Right renal cortex interstitium (tissue), 3 donors: Measurements from ENCODE around the gene DHRS7C. TPM values are rescaled to one million over a fixed set of nuclear protein-coding genes. Genes with fewer than 3 reads are reported as not detected.
"Not testable (repeated sequence)": the region's sequence is repeated elsewhere in the genome, so short reads cannot be mapped to it uniquely, and the experiment has no call there.

ENCODE experiments used
- DNase-seq, 3 donors: peaks; one replicate each; pipeline ENCODE4 v3.0.0-alpha.2; 2013; ENCODE audit warnings: low read depth in 3 of 3, low spot score in 2 of 3
- polyA plus RNA-seq, 3 donors: library from polyadenylated mRNA; unstranded; fragments of 120-200 nt; gene quantifications; one replicate each; pipeline ENCODE4 v1.2.1, GENCODE V29; 2013; ENCODE audit not compliant: insufficient read length in 3 of 3

The DHRS7C gene
- polyA plus RNA-seq, 3 donors: not detected

- no peak for DNase-seq
These were observed 19.7 kb upstream of the DHRS7C start for GRCh38 chr17:9811086-9811485.

GRCh38 chr17:9810100-9810949 lies 18.9 kb upstream of the DHRS7C start:
- no peak for DNase-seq

DNA sequence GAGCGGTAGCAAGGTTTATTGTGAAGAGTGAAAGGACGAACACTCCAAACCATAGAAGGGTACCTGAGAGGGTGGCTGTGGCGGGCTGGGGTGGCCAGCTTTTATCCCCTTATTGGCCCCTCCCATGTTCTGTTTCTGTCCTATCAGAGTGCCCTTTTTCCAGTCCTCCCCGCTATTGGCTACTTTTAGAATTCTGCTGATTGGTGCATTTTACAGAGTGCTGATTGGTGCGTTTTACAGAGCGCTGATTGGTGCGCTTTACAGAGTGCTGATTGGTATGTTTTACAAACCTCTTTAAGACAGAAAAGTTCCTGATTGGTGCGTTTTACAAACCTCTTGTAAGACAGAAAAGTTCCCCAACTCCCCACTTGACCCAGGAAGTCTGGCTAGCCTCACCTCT lies 18.0 kb upstream of the DHRS7C start:
- no peak for DNase-seq

DNA sequence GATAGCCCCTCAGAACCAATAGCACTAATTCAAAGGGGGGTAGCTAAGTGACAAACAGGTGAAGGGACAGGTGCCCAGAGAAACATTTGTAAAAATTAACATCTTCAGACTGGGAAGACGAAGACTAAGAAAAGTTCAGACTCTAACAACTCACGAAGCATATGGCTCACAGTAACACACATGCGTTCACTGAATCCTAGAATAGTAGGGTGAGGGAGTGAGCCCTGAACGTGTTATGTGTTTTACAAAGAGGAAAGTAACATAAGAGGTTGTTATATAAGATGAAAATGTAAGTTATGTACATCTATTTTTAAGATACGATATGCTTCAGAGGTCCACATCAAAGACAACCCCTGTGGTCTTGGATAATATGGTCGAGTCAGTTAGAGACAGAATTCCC lies 15.3 kb upstream of the DHRS7C start:
- no peak for DNase-seq

DNA sequence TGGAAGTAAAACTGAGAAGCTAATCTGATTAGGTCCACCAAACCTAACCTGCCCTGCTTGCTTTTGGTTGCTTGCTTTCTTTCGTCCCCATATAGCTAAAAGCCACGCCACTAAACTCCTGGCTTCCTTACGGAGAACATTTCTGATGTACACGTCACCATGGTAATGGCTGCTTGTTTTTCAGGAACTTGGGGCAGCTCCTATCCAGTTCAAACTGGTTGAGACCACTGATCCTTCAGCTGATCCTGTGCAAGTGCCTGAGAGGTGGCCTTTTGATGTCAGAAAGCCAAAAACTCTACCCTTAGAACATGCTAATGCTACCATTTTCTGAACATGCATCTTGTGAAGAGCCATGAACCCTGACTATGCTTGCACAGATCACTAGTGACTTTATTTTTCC lies 14.4 kb upstream of the DHRS7C start:
- DNase-seq: no peak

DNA sequence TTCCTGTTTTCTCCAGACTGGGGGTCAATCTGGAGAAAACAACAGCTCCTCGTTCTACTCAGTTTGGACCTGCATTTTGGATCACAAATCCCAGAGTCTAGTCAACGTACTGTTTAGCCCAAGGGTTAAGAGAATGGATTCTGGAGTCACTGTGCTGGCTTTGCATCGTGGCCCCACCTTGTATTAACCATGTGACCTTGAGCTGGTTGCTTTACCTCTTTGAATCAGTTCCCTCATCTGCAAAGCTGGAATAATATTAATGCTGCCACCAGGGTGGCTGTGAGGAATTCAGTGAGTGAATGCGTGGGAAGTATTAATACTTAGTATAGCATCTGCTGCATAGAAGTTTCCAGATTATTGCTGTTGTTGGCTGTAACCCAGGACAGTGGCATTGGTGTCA lies 11.3 kb upstream of the DHRS7C start:
- no peak for DNase-seq

DNA sequence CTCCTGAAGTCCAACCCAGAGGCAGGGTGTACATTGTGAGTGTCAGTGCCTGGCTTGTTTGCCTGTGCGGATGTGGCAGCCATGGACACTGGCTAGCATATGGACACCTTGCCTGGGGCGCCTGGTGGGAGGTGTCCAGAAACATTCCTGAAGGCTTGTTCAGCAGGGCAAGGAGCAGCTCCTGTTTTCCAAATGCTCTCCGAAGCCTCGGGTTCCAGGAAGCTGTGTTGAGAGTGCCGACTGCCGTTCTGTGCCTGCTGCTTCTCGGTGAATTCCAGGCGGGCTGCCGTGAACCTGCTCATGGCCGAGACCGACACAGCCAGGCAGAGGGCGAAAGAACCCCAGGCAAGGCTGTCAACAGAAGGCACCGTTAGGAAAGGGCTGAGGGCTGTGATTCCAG lies 10.9 kb upstream of the DHRS7C start:
- no peak for DNase-seq

- no peak for DNase-seq
These were observed 10.1 kb upstream of the DHRS7C start for GRCh38 chr17:9801505-9801904.

DNA sequence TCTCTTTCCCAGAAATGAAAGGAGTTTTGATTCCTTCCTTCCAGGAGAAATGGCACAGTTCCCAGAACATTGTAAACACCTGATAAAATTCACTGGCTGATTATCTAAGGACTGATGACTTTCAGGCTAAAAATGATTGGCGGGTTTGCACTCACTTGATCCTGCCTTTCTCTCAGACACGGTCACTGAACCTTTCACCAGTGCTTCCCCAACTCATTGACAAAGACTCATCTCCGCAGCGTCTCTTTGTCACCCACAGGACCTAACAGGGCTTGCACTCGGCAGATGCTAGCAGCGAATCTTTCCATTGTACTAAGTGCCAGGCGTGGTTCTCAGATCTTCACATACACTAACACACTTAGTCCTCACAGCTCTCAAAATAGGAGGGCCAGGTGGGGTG lies 7.3 kb upstream of the DHRS7C start:
- no peak for DNase-seq

DNA sequence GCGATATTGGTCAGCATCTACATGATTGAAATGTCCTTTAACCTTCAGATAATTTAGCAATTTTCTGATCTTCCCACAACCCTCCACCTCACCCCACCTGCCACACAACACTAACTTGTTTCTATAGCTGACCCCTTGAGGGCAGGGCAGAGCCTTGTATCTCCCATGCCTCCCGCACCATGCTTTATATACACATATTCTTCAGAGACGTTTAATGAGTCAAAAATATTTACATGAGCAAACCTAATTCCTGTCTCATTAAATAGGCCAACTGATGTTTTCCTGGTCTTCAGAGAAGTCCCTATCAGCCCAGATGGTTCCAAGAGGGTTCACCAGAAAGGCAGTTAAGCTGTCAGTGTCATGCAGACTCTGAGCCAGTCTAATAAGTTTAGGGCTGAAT lies 6.6 kb upstream of the DHRS7C start:
- no peak for DNase-seq

DNA sequence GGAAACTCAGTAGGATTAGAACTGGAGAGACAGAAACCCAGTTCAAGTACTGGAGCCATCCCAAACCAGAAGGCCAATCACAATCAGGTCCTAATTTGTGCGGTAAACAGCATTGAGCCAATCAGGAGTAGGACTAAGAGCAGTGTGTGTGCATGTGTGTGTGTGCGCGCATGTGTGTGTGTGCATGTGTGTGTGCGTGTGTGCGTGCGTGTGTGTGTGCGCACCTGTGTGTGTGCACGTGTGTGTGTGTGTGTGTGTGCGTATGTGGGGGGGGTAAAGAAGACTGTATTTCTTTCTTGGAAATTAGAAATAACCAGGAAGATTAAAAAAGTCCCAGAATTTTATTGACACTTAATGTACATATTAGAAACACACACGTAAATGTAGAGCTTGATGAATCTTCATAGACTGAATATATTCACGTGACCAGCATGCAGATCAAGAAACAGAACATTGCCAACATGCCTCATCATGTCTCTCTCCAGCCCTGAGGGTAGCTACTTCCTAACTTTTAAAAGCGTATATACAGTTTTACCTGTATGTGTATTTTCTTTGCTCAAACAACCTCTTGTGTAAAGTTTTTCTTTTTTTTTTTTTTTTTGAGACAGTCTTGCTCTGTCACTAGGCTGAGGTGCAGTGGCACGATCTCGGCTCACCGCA lies 919 bp upstream of the DHRS7C start:
- DNase-seq: no peak

- DNase-seq: no peak
These were observed 1.1 kb downstream of the DHRS7C start for GRCh38 chr17:9790316-9790715.

GRCh38 chr17:9788601-9789000 lies 2.8 kb downstream of the DHRS7C start:
- DNase-seq: no peak

DNA sequence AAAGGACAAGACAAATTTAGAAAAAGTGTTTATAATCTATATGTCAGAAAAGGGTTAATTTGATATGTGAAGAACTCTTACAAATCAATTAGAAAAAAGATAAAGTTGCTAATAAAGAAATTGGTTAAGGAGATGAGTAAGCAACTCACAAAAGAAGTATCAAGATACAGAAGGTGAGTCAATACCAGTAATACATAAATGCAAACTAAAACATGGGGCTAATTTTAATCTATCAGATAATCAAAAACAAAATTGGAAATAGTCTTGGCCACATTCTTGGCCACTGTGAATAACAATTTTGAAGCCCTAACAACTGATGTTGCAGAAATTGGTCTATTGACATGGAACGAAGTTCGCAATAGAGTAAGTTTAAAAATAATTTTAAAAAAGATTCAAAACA lies 6.8 kb downstream of the DHRS7C start:
- DNase-seq: no peak

DNA sequence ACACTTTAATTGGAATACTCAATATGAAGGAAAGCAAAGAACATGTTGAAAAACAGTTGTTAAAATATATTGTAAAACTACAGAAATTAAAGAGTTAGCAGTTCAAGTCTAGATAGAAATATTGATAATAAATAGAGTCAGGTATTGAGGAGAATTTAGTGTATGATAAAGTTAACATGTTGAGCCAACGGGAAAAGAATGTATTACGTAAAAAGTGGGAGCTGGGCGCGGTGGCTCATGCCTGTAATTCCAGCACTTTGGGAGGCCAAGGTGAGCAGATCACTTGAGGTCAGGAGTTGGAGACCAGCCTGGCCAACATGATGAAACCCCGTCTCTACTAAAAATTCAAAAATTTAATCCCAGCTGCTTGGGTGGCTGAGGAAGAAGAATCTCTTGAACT lies 7.9 kb downstream of the DHRS7C start:
- DNase-seq: not testable (repeated sequence)

GRCh38 chr17:9783050-9783449 lies 8.3 kb downstream of the DHRS7C start:
- no peak for DNase-seq

GRCh38 chr17:9780552-9780951 lies 10.8 kb downstream of the DHRS7C start:
- DNase-seq: no peak

GRCh38 chr17:9776911-9777310 lies 14.5 kb downstream of the DHRS7C start:
- no peak for DNase-seq

- DNase-seq: no peak
These were observed 18.7 kb downstream of the DHRS7C start for GRCh38 chr17:9772658-9773057.

GRCh38 chr17:9771465-9771864 lies 19.9 kb downstream of the DHRS7C start:
- no peak for DNase-seq

- DNase-seq: no peak
These were observed 22.2 kb downstream of the DHRS7C start for GRCh38 chr17:9769036-9769695.
